ENCODE results near the gene U2AF1L4.

DNA sequence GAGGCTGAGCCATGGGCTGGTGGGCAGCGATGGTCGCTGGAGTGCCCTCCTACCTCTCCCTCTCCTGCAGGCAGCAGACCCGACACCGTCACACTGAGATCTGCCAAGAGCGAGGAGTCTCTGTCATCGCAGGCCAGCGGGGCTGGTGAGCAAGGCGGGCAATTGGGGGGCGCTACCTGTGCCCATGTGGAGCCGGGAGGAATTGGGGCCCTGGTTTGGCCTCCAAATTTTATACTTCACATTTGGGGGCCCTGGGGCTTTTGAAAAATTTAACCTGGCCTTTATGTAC, 40.1 kb upstream of the U2AF1L4 start:
- TF ChIP-seq, protein P1, sequence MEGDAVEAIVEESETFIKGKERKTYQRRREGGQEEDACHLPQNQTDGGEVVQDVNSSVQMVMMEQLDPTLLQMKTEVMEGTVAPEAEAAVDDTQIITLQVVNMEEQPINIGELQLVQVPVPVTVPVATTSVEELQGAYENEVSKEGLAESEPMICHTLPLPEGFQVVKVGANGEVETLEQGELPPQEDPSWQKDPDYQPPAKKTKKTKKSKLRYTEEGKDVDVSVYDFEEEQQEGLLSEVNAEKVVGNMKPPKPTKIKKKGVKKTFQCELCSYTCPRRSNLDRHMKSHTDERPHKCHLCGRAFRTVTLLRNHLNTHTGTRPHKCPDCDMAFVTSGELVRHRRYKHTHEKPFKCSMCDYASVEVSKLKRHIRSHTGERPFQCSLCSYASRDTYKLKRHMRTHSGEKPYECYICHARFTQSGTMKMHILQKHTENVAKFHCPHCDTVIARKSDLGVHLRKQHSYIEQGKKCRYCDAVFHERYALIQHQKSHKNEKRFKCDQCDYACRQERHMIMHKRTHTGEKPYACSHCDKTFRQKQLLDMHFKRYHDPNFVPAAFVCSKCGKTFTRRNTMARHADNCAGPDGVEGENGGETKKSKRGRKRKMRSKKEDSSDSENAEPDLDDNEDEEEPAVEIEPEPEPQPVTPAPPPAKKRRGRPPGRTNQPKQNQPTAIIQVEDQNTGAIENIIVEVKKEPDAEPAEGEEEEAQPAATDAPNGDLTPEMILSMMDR (conservative IDR thresholded peaks at IDR 0.05; ENCODE audit: low read depth, low read length) = no peak
- TF ChIP-seq POLR2A (IDR thresholded peaks at IDR 0.05; ENCODE audit: low read depth, low read length) (no peak), CEBPB (IDR thresholded peaks at IDR 0.05; ENCODE audit: low read depth, low read length) (no peak), RFX5 (IDR thresholded peaks at IDR 0.05; ENCODE audit: low read depth, low read length) (no peak), MXI1 (IDR thresholded peaks at IDR 0.05; ENCODE audit: borderline replicate concordance, low read depth, low read length) (no peak), SMC3 (IDR thresholded peaks at IDR 0.05; ENCODE audit: low read depth, low read length) (no peak), RAD21 (IDR thresholded peaks at IDR 0.05; ENCODE audit: low read length) (no peak), RCOR1 (IDR thresholded peaks at IDR 0.05; ENCODE audit: insufficient replicate concordance, low read length) (no peak), NFE2L2 (IDR thresholded peaks at IDR 0.05; ENCODE audit: low read depth, low read length) (no peak), MAZ (IDR thresholded peaks at IDR 0.05; ENCODE audit: borderline replicate concordance, low read depth, low read length) (no peak), FOS (IDR thresholded peaks at IDR 0.05; ENCODE audit: low read depth, low read length) (no peak)
